Measurements from ENCODE around the gene XBP1. TPM values are rescaled to one million over a fixed set of nuclear protein-coding genes. Genes with fewer than 3 reads are reported as not detected.

Gene XBP1
- total and polyA plus RNA-seq, 2 of the 13 experiments (the other 11 are each of a cell fraction or from before 2014, with no cell fraction given) = 416 to 427 TPM

- TF ChIP-seq SAFB2 (CRISPR knock-in tag; IDR thresholded peaks at IDR 0.05; ENCODE audit: borderline replicate concordance, low read depth) = no peak
- TF ChIP-seq SMARCC2 (IDR thresholded peaks at IDR 0.05) = peak; percentile 16; the same call in 1 of the 2 replicates
- TF ChIP-seq THAP9 (CRISPR knock-in tag; IDR thresholded peaks at IDR 0.05; ENCODE audit: borderline replicate concordance) = no peak
- TF ChIP-seq SAP130 (CRISPR knock-in tag; IDR thresholded peaks at IDR 0.05; ENCODE audit: low read depth) = peak; percentile 90
- peak; percentile 94 for TF ChIP-seq HNF4G (IDR thresholded peaks at IDR 0.05; ENCODE audit: borderline replicate concordance, low read depth, low read length)
- peak; percentile 89; the same call in 1 of the 2 replicates for TF ChIP-seq HNF4G (CRISPR knock-in tag; IDR thresholded peaks at IDR 0.05; ENCODE audit: borderline replicate concordance, low read depth)
- no peak for TF ChIP-seq NR3C1 (CRISPR knock-in tag; IDR thresholded peaks at IDR 0.05)
- no peak for TF ChIP-seq SATB2 (CRISPR knock-in tag; IDR thresholded peaks at IDR 0.05)
- no peak for TF ChIP-seq PRDM4 (CRISPR knock-in tag; IDR thresholded peaks at IDR 0.05; ENCODE audit: borderline replicate concordance)
- TF ChIP-seq NFKBIZ (CRISPR knock-in tag; IDR thresholded peaks at IDR 0.05) = peak; percentile 95
- TF ChIP-seq ZFY (CRISPR knock-in tag; IDR thresholded peaks at IDR 0.05) = no peak
- no peak for TF ChIP-seq MTA1 (CRISPR knock-in tag; IDR thresholded peaks at IDR 0.05; ENCODE audit: borderline replicate concordance)
- no peak for TF ChIP-seq ZNF343 (CRISPR knock-in tag; IDR thresholded peaks at IDR 0.05)
- TF ChIP-seq FOXO1 (CRISPR knock-in tag; IDR thresholded peaks at IDR 0.05) = peak; percentile 95
- TF ChIP-seq, protein P1, sequence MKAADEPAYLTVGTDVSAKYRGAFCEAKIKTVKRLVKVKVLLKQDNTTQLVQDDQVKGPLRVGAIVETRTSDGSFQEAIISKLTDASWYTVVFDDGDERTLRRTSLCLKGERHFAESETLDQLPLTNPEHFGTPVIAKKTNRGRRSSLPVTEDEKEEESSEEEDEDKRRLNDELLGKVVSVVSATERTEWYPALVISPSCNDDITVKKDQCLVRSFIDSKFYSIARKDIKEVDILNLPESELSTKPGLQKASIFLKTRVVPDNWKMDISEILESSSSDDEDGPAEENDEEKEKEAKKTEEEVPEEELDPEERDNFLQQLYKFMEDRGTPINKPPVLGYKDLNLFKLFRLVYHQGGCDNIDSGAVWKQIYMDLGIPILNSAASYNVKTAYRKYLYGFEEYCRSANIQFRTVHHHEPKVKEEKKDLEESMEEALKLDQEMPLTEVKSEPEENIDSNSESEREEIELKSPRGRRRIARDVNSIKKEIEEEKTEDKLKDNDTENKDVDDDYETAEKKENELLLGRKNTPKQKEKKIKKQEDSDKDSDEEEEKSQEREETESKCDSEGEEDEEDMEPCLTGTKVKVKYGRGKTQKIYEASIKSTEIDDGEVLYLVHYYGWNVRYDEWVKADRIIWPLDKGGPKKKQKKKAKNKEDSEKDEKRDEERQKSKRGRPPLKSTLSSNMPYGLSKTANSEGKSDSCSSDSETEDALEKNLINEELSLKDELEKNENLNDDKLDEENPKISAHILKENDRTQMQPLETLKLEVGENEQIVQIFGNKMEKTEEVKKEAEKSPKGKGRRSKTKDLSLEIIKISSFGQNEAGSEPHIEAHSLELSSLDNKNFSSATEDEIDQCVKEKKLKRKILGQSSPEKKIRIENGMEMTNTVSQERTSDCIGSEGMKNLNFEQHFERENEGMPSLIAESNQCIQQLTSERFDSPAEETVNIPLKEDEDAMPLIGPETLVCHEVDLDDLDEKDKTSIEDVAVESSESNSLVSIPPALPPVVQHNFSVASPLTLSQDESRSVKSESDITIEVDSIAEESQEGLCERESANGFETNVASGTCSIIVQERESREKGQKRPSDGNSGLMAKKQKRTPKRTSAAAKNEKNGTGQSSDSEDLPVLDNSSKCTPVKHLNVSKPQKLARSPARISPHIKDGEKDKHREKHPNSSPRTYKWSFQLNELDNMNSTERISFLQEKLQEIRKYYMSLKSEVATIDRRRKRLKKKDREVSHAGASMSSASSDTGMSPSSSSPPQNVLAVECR (CRISPR knock-in tag; IDR thresholded peaks at IDR 0.05; ENCODE audit: borderline replicate concordance) = peak; percentile 63; the same call in 1 of the 2 replicates
- TF ChIP-seq ATF4 (CRISPR knock-in tag; IDR thresholded peaks at IDR 0.05) = peak in 1 of 2 experiments; percentile 91; a peak in 2 of 4 replicates
- no peak for TF ChIP-seq ZMYM2 (CRISPR knock-in tag; IDR thresholded peaks at IDR 0.05)
Observed at GRCh38 chr22:28813772-28814518, 13.6 kb upstream of the XBP1 start (continued).

All from HepG2 (cell line).